Spleen (tissue), 7 donors: Measurements from ENCODE around the gene FAM120A.

Source experiments
- POLR2A ChIP-seq, 3 donors: fragments of 450-650 bp; IDR thresholded peaks; one replicate each; pipeline ENCODE4 v1.5.1; 2017; ENCODE audit warnings: antibody characterized with exemption in 3 of 3, mild to moderate bottlenecking in 1 of 3
- TF ChIP-seq, protein P1 (sequence below), 11 experiments: fragments of 200-600 bp in 7 of 11; fragments of 450-650 bp in 4 of 11; sonication (generic) in 4 of 11; IDR thresholded peaks in 8 of 11; conservative IDR thresholded peaks in 3 of 11; 1 replicate in 7 of 11; 2 replicates in 4 of 11; pipeline versions ENCODE4 v1.4.0 to v1.8.0; 2016 to 2021; ENCODE audit warnings: antibody characterized with exemption in 11 of 11, inconsistent platforms in 4 of 11, mild to moderate bottlenecking in 1 of 11
- donor health status: DM: no; HTN: no; CAD: no; lungs with moderate emphysema.
- donor health status: DM: no; HTN: no; CAD: no.
- donor health status: DM: no; HTN: no; CAD: no.

DNA sequence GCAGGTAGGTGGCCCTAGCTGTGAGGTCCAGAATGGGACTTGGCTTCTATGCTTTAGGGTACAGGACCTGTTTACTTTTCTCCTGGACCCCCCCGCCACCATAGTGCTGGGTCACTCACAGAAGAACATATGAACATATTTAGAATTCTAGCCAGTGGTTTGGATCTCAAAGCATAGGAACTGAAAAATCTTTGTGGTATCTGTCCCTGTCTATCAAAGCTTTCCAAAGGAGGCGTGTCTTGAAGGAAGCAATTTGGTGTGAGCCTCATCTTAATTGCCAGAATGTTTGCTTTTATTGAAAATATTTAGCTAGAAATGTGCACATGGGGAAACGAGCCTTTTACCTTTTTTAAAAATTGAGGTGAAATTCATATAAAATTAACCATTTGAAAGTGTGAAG, 131.1 kb downstream of the FAM120A start:
- TF ChIP-seq, protein P1, sequence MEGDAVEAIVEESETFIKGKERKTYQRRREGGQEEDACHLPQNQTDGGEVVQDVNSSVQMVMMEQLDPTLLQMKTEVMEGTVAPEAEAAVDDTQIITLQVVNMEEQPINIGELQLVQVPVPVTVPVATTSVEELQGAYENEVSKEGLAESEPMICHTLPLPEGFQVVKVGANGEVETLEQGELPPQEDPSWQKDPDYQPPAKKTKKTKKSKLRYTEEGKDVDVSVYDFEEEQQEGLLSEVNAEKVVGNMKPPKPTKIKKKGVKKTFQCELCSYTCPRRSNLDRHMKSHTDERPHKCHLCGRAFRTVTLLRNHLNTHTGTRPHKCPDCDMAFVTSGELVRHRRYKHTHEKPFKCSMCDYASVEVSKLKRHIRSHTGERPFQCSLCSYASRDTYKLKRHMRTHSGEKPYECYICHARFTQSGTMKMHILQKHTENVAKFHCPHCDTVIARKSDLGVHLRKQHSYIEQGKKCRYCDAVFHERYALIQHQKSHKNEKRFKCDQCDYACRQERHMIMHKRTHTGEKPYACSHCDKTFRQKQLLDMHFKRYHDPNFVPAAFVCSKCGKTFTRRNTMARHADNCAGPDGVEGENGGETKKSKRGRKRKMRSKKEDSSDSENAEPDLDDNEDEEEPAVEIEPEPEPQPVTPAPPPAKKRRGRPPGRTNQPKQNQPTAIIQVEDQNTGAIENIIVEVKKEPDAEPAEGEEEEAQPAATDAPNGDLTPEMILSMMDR (IDR thresholded peaks at IDR 0.05 in 8 of 11, conservative IDR thresholded peaks at IDR 0.05 in 3 of 11) = no peak
- no peak for TF ChIP-seq POLR2A (IDR thresholded peaks at IDR 0.05)
